BE2C (cell line): ENCODE results near the gene RIN3.

Experiments
- DNase-seq: peaks from one replicate; pipeline ENCODE4 v3.0.0-alpha.2; 2020
- H3K27me3 ChIP-seq: fragments of 250-450 bp; sonication (Bioruptor Pico); 2 replicates; pipeline ENCODE4 v1.5.1; 2020; ENCODE audit warnings: mild to moderate bottlenecking
- H3K36me3 ChIP-seq: fragments of 250-450 bp; sonication (Bioruptor Pico); 2 replicates; pipeline ENCODE4 v1.5.1; 2020; ENCODE audit warnings: mild to moderate bottlenecking
- H3K4me1 ChIP-seq: fragments of 250-450 bp; sonication (Bioruptor Pico); 2 replicates; pipeline ENCODE4 v1.5.1; 2020
- H3K4me3 ChIP-seq: 2 replicates; pipeline ENCODE4 v1.5.1; 2011; ENCODE audit warnings: low read depth, low read length
- H3K9me3 ChIP-seq: fragments of 250-450 bp; sonication (Bioruptor Pico); 2 replicates; pipeline ENCODE4 v1.5.1; 2020
- CTCF ChIP-seq: IDR thresholded peaks from 2 replicates; pipeline ENCODE4 v1.5.1; 2012; ENCODE audit warnings: mild to moderate bottlenecking, low read depth, low read length

The RIN3 gene

GRCh38 chr14:92659765-92660561 lies 146.4 kb downstream of the RIN3 start:
- H3K27me3 ChIP-seq, result peaks cover 16% of the 10 kb centered on the region
- H3K4me3 ChIP-seq, result no peak overlapping the region
- no peaks in the 10 kb centered on the region for H3K9me3 ChIP-seq
- no peak for TF ChIP-seq CTCF
- H3K36me3 ChIP-seq, result no peaks in the 10 kb centered on the region
- DNase-seq, result no peak
- no peaks in the 10 kb centered on the region for H3K4me1 ChIP-seq

DNA sequence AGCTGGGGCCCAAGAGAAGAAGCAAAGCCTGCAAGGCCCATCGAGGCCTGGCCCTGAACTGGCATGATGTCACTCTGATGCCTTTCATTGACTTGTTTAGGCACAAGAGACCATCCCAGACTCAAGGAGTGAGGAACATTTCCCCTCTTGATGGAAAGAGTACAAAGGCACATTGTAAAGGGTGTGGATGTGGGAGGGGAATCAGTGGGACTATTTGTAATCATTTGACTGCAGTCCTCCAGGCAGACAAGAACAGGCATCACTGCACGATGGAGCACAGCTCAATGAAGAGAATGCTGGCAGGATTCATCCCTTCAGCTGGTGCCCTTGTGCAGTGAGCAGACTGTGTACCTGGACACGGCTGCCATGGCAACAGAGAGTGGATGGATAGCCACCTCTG lies 147.0 kb downstream of the RIN3 start:
- H3K4me3 ChIP-seq, result no peak overlapping the region
- peaks cover 17% of the 10 kb centered on the region for H3K27me3 ChIP-seq
- no peaks in the 10 kb centered on the region for H3K36me3 ChIP-seq
- no peaks in the 10 kb centered on the region for H3K4me1 ChIP-seq
- H3K9me3 ChIP-seq, result no peaks in the 10 kb centered on the region
- DNase-seq, result no peak
- TF ChIP-seq CTCF, result no peak

GRCh38 chr14:92663049-92663448 lies 149.5 kb downstream of the RIN3 start:
- H3K4me1 ChIP-seq, result no peaks in the 10 kb centered on the region
- H3K27me3 ChIP-seq, result peaks cover 23% of the 10 kb centered on the region
- no peaks in the 10 kb centered on the region for H3K36me3 ChIP-seq
- no peak for DNase-seq
- no peaks in the 10 kb centered on the region for H3K9me3 ChIP-seq
- no peak overlapping the region for H3K4me3 ChIP-seq
- TF ChIP-seq CTCF, result no peak

GRCh38 chr14:92665661-92666110 lies 152.1 kb downstream of the RIN3 start:
- H3K36me3 ChIP-seq, result no peaks in the 10 kb centered on the region
- H3K4me1 ChIP-seq, result no peaks in the 10 kb centered on the region

GRCh38 chr14:92666251-92666650 lies 152.7 kb downstream of the RIN3 start:
- H3K36me3 ChIP-seq, result no peaks in the 10 kb centered on the region
- H3K9me3 ChIP-seq, result no peaks in the 10 kb centered on the region
- H3K4me3 ChIP-seq, result no peak overlapping the region
- TF ChIP-seq CTCF, result no peak
- peaks cover 23% of the 10 kb centered on the region for H3K27me3 ChIP-seq
- no peak for DNase-seq
- H3K4me1 ChIP-seq, result no peaks in the 10 kb centered on the region

More at GRCh38 chr14:92665661-92666110, 152.1 kb downstream of the RIN3 start:
- Histone ChIP-seq H3K4me3 (no peak overlapping the region), H3K27me3 (peaks cover 23% of the 10 kb centered on the region), H3K9me3 (no peaks in the 10 kb centered on the region)
- TF ChIP-seq CTCF, result no peak
- no peak for DNase-seq

DNA sequence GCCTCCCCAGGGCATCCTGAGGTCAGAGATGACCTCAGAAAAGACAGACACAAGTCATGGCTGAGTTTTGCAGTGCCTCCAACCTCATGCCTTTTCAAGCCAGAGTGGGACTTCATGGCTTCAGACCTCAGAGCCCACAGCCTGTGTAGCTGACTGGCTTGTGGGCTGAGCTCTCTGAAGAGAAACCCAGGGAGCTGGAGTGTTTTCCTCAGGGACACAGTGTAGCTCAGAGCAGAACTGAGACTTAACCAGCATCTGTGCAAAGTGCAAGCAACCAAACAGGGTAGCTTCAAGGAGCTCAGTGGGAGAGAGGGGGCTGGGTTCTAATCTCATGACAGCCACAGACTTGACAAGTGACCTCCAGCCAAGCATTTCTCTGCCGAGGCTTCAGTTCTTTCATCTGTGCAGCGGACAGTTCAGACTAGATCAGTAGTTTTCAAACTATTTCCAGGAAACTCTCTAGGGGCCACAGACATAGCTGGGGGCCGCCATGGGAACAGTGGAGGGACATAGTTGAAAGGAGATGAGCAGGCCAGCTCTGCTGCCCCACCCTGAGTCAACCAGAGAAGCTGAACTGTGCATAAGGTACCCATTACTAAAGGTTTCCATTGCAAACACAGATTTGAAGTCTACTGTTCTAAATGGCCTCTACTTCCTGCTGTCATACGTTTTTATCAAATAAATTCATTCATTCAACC lies 154.8 kb downstream of the RIN3 start:
- Histone ChIP-seq H3K4me1 (no peaks in the 10 kb centered on the region), H3K4me3 (no peak overlapping the region), H3K9me3 (no peaks in the 10 kb centered on the region), H3K27me3 (peaks cover 17% of the 10 kb centered on the region), H3K36me3 (no peaks in the 10 kb centered on the region)
- no peak for TF ChIP-seq CTCF
- DNase-seq, result no peak
